Ovary (tissue), 9 donors: ENCODE measurements around the gene TTC4. TPM values are rescaled to one million over a fixed set of nuclear protein-coding genes. Genes with fewer than 3 reads are reported as not detected.

Source experiments
- DNase-seq, 5 donors: peaks; one replicate each; pipeline ENCODE4 v3.0.0-alpha.2; 2019 to 2020
- H3K27ac ChIP-seq, 2 donors: fragments of 200-600 bp; one replicate each; pipeline versions ENCODE4 v1.5.1 to v1.8.0; 2019 to 2022
- H3K27me3 ChIP-seq: fragments of 200-600 bp; one replicate; pipeline ENCODE4 v1.8.0; 2022
- H3K36me3 ChIP-seq: fragments of 200-600 bp; sonication (generic); one replicate; pipeline ENCODE4 v1.5.1; 2019
- H3K4me1 ChIP-seq: one replicate; pipeline ENCODE4 v1.8.1; 2013; ENCODE audit warnings: mild to moderate bottlenecking, moderate library complexity; ENCODE audit not compliant: insufficient read depth
- H3K4me3 ChIP-seq: fragments of 200-600 bp; sonication (generic); one replicate; pipeline ENCODE4 v1.5.1; 2017
- H3K9me3 ChIP-seq, 2 donors: fragments of 200-600 bp in 1 of 2; sonication (generic) in 1 of 2; one replicate each; pipeline versions ENCODE4 v1.5.1 to v1.8.1; 2013 to 2019; ENCODE audit warnings: mild to moderate bottlenecking in 1 of 2, moderate library complexity in 1 of 2
- CTCF ChIP-seq, 3 donors: fragments of 450-650 bp in 2 of 3; fragments of 200-600 bp in 1 of 3; IDR thresholded peaks; one replicate each; pipeline versions ENCODE4 v1.5.1 to v1.8.0; 2016 to 2022; ENCODE audit warnings: antibody characterized with exemption in 3 of 3, mild to moderate bottlenecking in 1 of 3
- EP300 ChIP-seq: sonication (generic); formaldehyde crosslinking; IDR thresholded peaks from one replicate; pipeline ENCODE4 v1.6.1; 2017; ENCODE audit warnings: antibody characterized with exemption
- POLR2A ChIP-seq: fragments of 450-650 bp; IDR thresholded peaks from one replicate; pipeline ENCODE4 v1.6.1; 2017; ENCODE audit warnings: antibody characterized with exemption, mild to moderate bottlenecking, moderate library complexity
- WGBS, 3 donors: extraction: QIAGEN DNeasy Blood & Tissue Kit in 1 of 3; methylation state at CpG; one replicate each; pipeline versions ENCODE4 v1.1.5 to v1.1.7; 2013 to 2017; 5-methylcytosine and 5-hydroxymethylcytosine counted together
- intact Hi-C, 4 donors: fragments of 100-400 bp; cut with DNase I; formaldehyde crosslinking; loops; one replicate each; pipeline versions ENCODE4 v1.11.0 to v1.15.1; 2022 to 2023
- polyA plus RNA-seq, 2 donors: library from polyadenylated mRNA; stranded (reverse); fragments of 200-250 nt in 1 of 2; fragments of 350-450 nt in 1 of 2; fragmentation: Illumina TruSeq in 1 of 2; extraction: RNeasy Lipid Tissue Mini Kit (QIAGEN cat#74804) in 1 of 2; gene quantifications; one replicate each; pipeline ENCODE4 v1.2.3, GENCODE V29; 2013 to 2014
- total RNA-seq, 7 donors: library from RNA; depleted of rRNA in 2 of 7; stranded (reverse); fragments of >200 nt in 2 of 7; fragmentation: NEBNext Ultra II Directional in 3 of 7; extraction: Animal tissue kit (Norgen Biotek cat#: 25700) in 3 of 7; gene quantifications; one replicate each; pipeline versions ENCODE4 v1.1.0 to v1.2.4, GENCODE V29; 2016 to 2023
- donor health status: DM: no; HTN: no; CAD: no; lungs with moderate emphysema.
- donor health status: DM: no; HTN: no; CAD: no.
- donor health status: Bipolar disorder and iron deficiency.
- donor health status: DM: yes; HTN: yes; CAD: no.
- donor health status: DM: no; HTN: no; CAD: no.
- donor health status: DM: yes; HTN: yes; CAD: no.

Gene TTC4
- total and polyA plus RNA-seq, 9 donors = 12.6 to 29.9 (median 19.9) TPM

- no peak overlapping the region for H3K4me3 ChIP-seq
- intact Hi-C loops = no loop called here
- no peaks in the 10 kb centered on the region for H3K9me3 ChIP-seq
- TF ChIP-seq POLR2A (no peak), CTCF (IDR thresholded peaks at IDR 0.05) (no peak), EP300 (no peak)
- WGBS, 3 donors = 65 to 71% (median 70%) methylated on average over 6 of the region's 6 CpGs
- no peak overlapping the region for H3K27ac ChIP-seq
- DNase-seq = no peak
- H3K27me3 ChIP-seq = no peaks in the 10 kb centered on the region
- H3K36me3 ChIP-seq = no peaks in the 10 kb centered on the region
- no peaks in the 10 kb centered on the region for H3K4me1 ChIP-seq
These were observed 43.6 kb upstream of the TTC4 start for GRCh38 chr1:54671985-54672608.

GRCh38 chr1:54678776-54679643 lies 36.7 kb upstream of the TTC4 start:
- H3K4me1 ChIP-seq = no peaks in the 10 kb centered on the region
- 74 to 81% (median 79%) methylated on average over 17 of the region's 17 CpGs for WGBS, 3 donors
- DNase-seq = no peak
- intact Hi-C loops = no loop called here
- TF ChIP-seq POLR2A (no peak), EP300 (no peak), CTCF (IDR thresholded peaks at IDR 0.05) (no peak)
- H3K27ac ChIP-seq = no peak overlapping the region
- H3K27me3 ChIP-seq = no peaks in the 10 kb centered on the region
- H3K36me3 ChIP-seq = no peaks in the 10 kb centered on the region
- H3K9me3 ChIP-seq = no peaks in the 10 kb centered on the region
- H3K4me3 ChIP-seq = no peak overlapping the region

- intact Hi-C loops = no loop called here
- Histone ChIP-seq H3K9me3 (no peaks in the 10 kb centered on the region), H3K27ac (no peak overlapping the region), H3K36me3 (no peaks in the 10 kb centered on the region), H3K27me3 (no peaks in the 10 kb centered on the region), H3K4me3 (no peak overlapping the region), H3K4me1 (no peaks in the 10 kb centered on the region)
- DNase-seq = no peak
- TF ChIP-seq EP300 (no peak), POLR2A (no peak), CTCF (IDR thresholded peaks at IDR 0.05) (no peak)
- 86 to 92% (median 88%) methylated on average over 7 of the region's 7 CpGs for WGBS, 3 donors
These were observed 36.0 kb upstream of the TTC4 start for GRCh38 chr1:54679706-54680105.

- DNase-seq = no peak
- 70 to 81% (median 77%) methylated on average over 8 of the region's 8 CpGs for WGBS, 3 donors
- Histone ChIP-seq H3K27me3 (no peaks in the 10 kb centered on the region), H3K36me3 (no peaks in the 10 kb centered on the region), H3K4me3 (no peak overlapping the region), H3K9me3 (no peaks in the 10 kb centered on the region), H3K27ac (no peak overlapping the region), H3K4me1 (no peaks in the 10 kb centered on the region)
- intact Hi-C loops = no loop called here
- TF ChIP-seq CTCF (IDR thresholded peaks at IDR 0.05) (no peak), EP300 (no peak), POLR2A (no peak)
These were observed 35.3 kb upstream of the TTC4 start for GRCh38 chr1:54680387-54680786.
